Chondrocyte (in vitro differentiated cells): ENCODE results near the gene GYPC. TPM values are rescaled to one million over a fixed set of nuclear protein-coding genes. Genes with fewer than 3 reads are reported as not detected.

Source experiments
- DNase-seq: peaks from one replicate; pipeline ENCODE4 v3.0.0; 2021; ENCODE audit warnings: mixed read lengths, low spot score
- H3K27ac Mint-ChIP-seq: one replicate; pipeline ENCODE4 v1.8.0; 2021; ENCODE audit warnings: mild to moderate bottlenecking, moderate library complexity, mixed read lengths; ENCODE audit not compliant: unreplicated experiment
- H3K27me3 Mint-ChIP-seq: 2 replicates; pipeline ENCODE4 v1.8.0; 2021; ENCODE audit warnings: low read depth, mixed read lengths
- H3K36me3 Mint-ChIP-seq: 2 replicates; pipeline ENCODE4 v1.8.0; 2021; ENCODE audit warnings: low read depth, mixed read lengths
- H3K4me1 Mint-ChIP-seq: 2 replicates; pipeline ENCODE4 v1.8.0; 2021; ENCODE audit warnings: low read depth, mild to moderate bottlenecking, mixed read lengths
- H3K4me3 Mint-ChIP-seq: one replicate; pipeline ENCODE4 v1.8.0; 2021; ENCODE audit warnings: mild to moderate bottlenecking, moderate library complexity, mixed read lengths; ENCODE audit not compliant: unreplicated experiment
- H3K9me3 Mint-ChIP-seq: 2 replicates; pipeline ENCODE4 v1.8.0; 2021; ENCODE audit warnings: low read depth, mixed read lengths
- total RNA-seq: library from RNA; stranded (reverse); gene quantifications from 3 replicates; pipeline ENCODE4 v1.2.1, GENCODE V29; 2021
- TF ChIP-seq, protein P1 (sequence below): fragments of 200-600 bp; sonication (generic); IDR thresholded peaks from 2 replicates; pipeline ENCODE4 v1.5.0; 2021; ENCODE audit warnings: antibody characterized with exemption, mild to moderate bottlenecking, moderate library complexity

Gene GYPC
- total RNA-seq, 1 donor from 2014 or later, result 46.4 TPM

DNA sequence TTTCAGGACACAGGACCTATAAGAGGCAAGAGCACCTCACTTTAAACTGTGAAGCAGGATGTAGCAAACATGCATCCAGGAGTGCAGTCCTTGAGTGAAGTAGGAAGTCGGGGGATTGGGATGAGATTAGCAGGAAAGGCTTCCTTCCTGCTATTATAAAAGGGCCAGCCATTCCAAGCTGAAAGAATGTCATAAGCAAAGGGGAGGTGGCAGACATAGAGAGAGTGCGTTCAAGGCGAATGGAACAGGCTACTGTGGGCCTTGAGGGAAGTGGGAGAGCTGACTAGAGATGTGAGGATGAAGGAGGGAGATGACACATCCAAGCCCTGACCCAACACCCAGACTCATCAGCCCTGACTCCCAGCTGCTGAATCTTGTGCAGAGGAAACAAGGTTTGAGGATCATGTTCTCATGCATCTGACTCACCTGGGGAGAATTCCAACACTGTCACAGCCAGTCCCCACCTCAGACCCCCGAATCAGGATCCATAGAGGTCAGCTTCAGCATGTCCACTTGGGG lies 63.9 kb downstream of the GYPC start:
- peaks cover 7% of the 10 kb centered on the region for H3K27me3 Mint-ChIP-seq
- TF ChIP-seq, protein P1, sequence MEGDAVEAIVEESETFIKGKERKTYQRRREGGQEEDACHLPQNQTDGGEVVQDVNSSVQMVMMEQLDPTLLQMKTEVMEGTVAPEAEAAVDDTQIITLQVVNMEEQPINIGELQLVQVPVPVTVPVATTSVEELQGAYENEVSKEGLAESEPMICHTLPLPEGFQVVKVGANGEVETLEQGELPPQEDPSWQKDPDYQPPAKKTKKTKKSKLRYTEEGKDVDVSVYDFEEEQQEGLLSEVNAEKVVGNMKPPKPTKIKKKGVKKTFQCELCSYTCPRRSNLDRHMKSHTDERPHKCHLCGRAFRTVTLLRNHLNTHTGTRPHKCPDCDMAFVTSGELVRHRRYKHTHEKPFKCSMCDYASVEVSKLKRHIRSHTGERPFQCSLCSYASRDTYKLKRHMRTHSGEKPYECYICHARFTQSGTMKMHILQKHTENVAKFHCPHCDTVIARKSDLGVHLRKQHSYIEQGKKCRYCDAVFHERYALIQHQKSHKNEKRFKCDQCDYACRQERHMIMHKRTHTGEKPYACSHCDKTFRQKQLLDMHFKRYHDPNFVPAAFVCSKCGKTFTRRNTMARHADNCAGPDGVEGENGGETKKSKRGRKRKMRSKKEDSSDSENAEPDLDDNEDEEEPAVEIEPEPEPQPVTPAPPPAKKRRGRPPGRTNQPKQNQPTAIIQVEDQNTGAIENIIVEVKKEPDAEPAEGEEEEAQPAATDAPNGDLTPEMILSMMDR, result no peak
- no peaks in the 10 kb centered on the region for H3K36me3 Mint-ChIP-seq
- H3K4me1 Mint-ChIP-seq, result no peaks in the 10 kb centered on the region
- DNase-seq, result no peak
- H3K27ac Mint-ChIP-seq, result no peak overlapping the region
- no peak overlapping the region for H3K4me3 Mint-ChIP-seq
- peaks cover under 1% of the 10 kb centered on the region for H3K9me3 Mint-ChIP-seq

DNA sequence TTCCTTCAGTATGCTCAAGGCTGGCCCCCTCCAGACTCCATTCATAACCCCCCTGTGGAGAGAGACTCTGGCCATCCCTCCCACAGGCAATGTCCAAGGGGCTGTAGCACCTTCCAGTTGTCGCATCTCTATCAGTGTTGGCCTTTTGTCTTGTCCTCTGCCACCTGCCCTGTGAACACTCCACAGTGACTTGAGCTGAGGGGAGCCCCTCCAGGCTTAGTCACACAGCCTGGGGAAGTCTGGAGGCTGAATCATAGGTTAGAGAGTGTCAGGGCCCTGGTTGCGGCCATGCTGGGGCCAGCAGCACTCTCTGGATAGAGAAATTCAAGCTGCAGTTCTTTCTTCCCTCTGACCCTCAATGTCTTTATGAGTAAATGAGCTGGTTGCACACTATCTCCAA lies 64.7 kb downstream of the GYPC start:
- TF ChIP-seq, protein P1, result no peak
- Mint-ChIP-seq H3K4me1 (no peaks in the 10 kb centered on the region), H3K36me3 (peaks cover 6% of the 10 kb centered on the region), H3K27me3 (peaks cover 7% of the 10 kb centered on the region), H3K27ac (no peak overlapping the region), H3K4me3 (no peak overlapping the region), H3K9me3 (peaks cover 8% of the 10 kb centered on the region)
- no peak for DNase-seq

DNA sequence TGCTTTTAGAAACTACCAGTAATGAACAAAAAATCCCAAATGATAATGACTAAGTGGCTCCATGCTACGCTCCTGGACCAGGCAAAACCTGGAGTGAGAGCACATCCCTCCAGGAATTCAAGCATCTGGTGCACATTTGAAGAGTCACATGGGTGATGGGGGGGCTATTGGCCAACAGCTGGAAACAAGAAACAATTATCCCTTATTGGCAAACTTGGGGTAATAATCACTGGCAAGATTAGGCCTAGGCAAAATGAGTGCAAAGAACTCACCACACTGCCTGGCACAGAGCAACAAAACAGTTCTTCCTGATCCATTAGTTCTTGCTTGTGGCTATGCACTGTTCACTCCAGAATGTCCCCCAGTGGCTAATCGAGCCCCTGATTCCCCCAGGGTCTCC lies 66.1 kb downstream of the GYPC start:
- Mint-ChIP-seq H3K27ac (no peak overlapping the region), H3K27me3 (peaks cover 7% of the 10 kb centered on the region), H3K4me1 (peaks cover 6% of the 10 kb centered on the region), H3K4me3 (no peak overlapping the region), H3K9me3 (peaks cover 12% of the 10 kb centered on the region), H3K36me3 (peaks cover 8% of the 10 kb centered on the region)
- TF ChIP-seq, protein P1, result no peak
- DNase-seq, result no peak

DNA sequence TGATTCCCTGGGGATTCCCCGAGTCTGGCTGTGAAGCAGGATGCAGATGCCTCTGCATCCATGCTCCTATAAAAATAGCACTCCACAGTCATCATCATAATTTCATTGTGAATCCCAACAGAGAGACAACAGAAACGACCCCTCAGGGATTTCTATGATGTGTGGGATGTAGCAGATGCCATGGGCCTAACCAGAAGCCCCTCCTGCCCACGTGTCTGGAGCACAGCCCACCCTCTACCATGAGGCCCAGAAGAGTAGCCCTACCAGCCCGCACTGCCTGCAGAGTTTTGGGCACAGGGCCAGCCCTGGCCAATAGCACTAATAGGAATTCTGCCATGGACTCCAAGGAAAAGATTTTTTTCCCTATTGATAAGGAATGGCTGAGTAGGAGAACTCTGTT lies 66.6 kb downstream of the GYPC start:
- H3K27ac Mint-ChIP-seq, result no peak overlapping the region
- no peak overlapping the region for H3K4me3 Mint-ChIP-seq
- H3K4me1 Mint-ChIP-seq, result peaks cover 8% of the 10 kb centered on the region
- peaks cover 12% of the 10 kb centered on the region for H3K9me3 Mint-ChIP-seq
- H3K36me3 Mint-ChIP-seq, result peaks cover 8% of the 10 kb centered on the region
- DNase-seq, result no peak
- peaks cover 7% of the 10 kb centered on the region for H3K27me3 Mint-ChIP-seq
- TF ChIP-seq, protein P1, result no peak

DNA sequence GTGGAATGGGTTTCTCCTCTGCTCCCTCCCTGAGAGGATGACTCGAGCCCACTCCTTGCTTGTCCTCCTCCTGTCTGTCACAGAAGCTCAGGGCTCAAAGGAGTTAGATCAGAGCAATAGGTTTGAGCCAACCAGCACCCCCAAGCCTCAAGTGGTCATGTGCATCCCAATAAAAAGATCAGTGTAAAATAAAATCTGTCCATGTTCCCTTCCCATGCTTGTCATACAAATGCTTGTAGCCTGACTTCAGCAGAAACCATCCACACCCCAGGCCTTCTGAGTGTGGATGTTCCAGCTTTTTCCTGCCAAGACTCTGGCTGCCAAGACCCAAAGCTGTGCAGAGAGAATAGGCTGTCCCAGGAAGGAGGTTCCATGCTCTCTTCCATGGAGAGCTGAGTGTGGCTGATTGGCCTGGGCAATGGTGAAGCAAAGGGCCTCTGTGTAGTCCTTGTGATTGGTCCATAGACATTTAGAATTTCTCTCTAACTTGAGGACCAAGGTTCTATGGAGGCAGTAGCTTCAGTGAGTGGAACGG lies 67.4 kb downstream of the GYPC start:
- Mint-ChIP-seq H3K27ac (no peak overlapping the region), H3K4me3 (no peak overlapping the region), H3K4me1 (peaks cover 8% of the 10 kb centered on the region), H3K9me3 (peaks cover 12% of the 10 kb centered on the region), H3K36me3 (peaks cover 8% of the 10 kb centered on the region), H3K27me3 (peaks cover 7% of the 10 kb centered on the region)
- no peak for DNase-seq
- TF ChIP-seq, protein P1, result no peak
